HepG2 (cell line): ENCODE measurements around the gene TBC1D21. TPM values are rescaled to one million over a fixed set of nuclear protein-coding genes. Genes with fewer than 3 reads are reported as not detected.

Experiments used
- ATAC-seq: fragments of 200-7000 bp; cut with Tn5 transposase; 3 replicates; pipeline ENCODE4 v1.9.1; 2020; ENCODE audit warnings: mild to moderate bottlenecking, moderate library complexity
- BruUV-seq: library from RNA; stranded (reverse); fragments of 400-500 nt; replicated peaks from 2 replicates; lab custom pipeline; 2021; lab: Mats Ljungman, UMichigan
- CTCF ChIA-PET: fragments of 300-600 bp; formaldehyde crosslinking; extraction: SDS; loops from one replicate; lab custom pipeline; 2021; ENCODE audit warnings: low total read pairs, inconsistent platforms, low intra/inter-chr PET ratio; lab: Yijun Ruan, JAX
- POLR2A ChIA-PET: fragments of 350-600 bp; sonication (Branson Sonifier 250); formaldehyde crosslinking; loops from one replicate; lab custom pipeline; 2020; ENCODE audit warnings: antibody characterized with exemption, inconsistent platforms; lab: Yijun Ruan, JAX
- DNase-seq: peaks from one replicate; pipeline ENCODE4 v3.0.0-alpha.2; 2015; ENCODE audit warnings: low spot score
- FAIRE-seq: peaks from 3 replicates; lab custom pipeline; 2011; peaks lifted over from hg19 to GRCh38; lab: Jason Lieb, UNC
- H2AFZ ChIP-seq: one replicate; pipeline ENCODE4 v1.6.1; 2011; ENCODE audit warnings: low read length, inconsistent platforms
- H3K27ac ChIP-seq: fragments of 300-600 bp; 3 replicates; pipeline ENCODE4 v1.8.0; 2011; ENCODE audit warnings: mixed run types, mild to moderate bottlenecking, mixed read lengths, low read length, inconsistent platforms; ENCODE audit not compliant: insufficient read depth; ENCODE audit errors: extremely low read length
- H3K27me3 ChIP-seq, 2 experiments: fragments of 200-600 bp in 1 of 2; 2 replicates in 1 of 2; 3 replicates in 1 of 2; pipeline versions ENCODE4 v1.6.0 to v1.8.0; 2011; ENCODE audit warnings: low read length in 2 of 2, mild to moderate bottlenecking in 2 of 2, moderate library complexity in 2 of 2, inconsistent platforms in 1 of 2; ENCODE audit not compliant: insufficient read depth in 2 of 2, control insufficient read depth in 1 of 2
- H3K36me3 ChIP-seq, 2 experiments: fragments of 200-600 bp in 1 of 2; replicated peaks in 1 of 2; 2 replicates in 1 of 2; 3 replicates in 1 of 2; pipeline versions ENCODE4 v1.5.1 to v1.8.0; 2011; ENCODE audit warnings: low read length in 2 of 2, inconsistent platforms in 1 of 2; ENCODE audit not compliant: insufficient read depth in 2 of 2, control insufficient read depth in 1 of 2
- H3K4me1 ChIP-seq: 2 replicates; pipeline ENCODE4 v1.5.1; 2012; ENCODE audit warnings: low read length, inconsistent platforms; ENCODE audit not compliant: insufficient read depth
- H3K4me2 ChIP-seq: 2 replicates; pipeline ENCODE4 v1.6.0; 2011; ENCODE audit warnings: low read depth, low read length, inconsistent platforms
- H3K4me3 ChIP-seq, 3 experiments: fragments of 200-600 bp in 1 of 3; sonication (generic), shearing (Covaris generic) in 1 of 3; replicated peaks in 1 of 3; 2 replicates each; pipeline ENCODE4 v1.5.1; 2011 to 2016; ENCODE audit warnings: low read length in 3 of 3, inconsistent platforms in 2 of 3, low read depth in 2 of 3, mild to moderate bottlenecking in 2 of 3, control low read depth in 1 of 3, mixed read lengths in 1 of 3; ENCODE audit not compliant: insufficient read depth in 1 of 3
- H3K79me2 ChIP-seq: one replicate; pipeline ENCODE4 v1.6.1; 2011; ENCODE audit warnings: low read length, inconsistent platforms; ENCODE audit not compliant: insufficient read depth
- H3K9ac ChIP-seq: 2 replicates; pipeline ENCODE4 v1.6.0; 2011; ENCODE audit warnings: mild to moderate bottlenecking, low read depth, low read length, inconsistent platforms; ENCODE audit not compliant: insufficient read depth
- H3K9me3 ChIP-seq: 2 replicates; pipeline ENCODE4 v1.5.1; 2012; ENCODE audit warnings: mild to moderate bottlenecking, low read length
- H4K20me1 ChIP-seq: 2 replicates; pipeline ENCODE4 v1.6.0; 2011; ENCODE audit warnings: inconsistent platforms, mild to moderate bottlenecking, low read length, moderate library complexity; ENCODE audit not compliant: insufficient read depth
- CTCF ChIP-seq: sonication (generic); formaldehyde crosslinking; IDR thresholded peaks from 2 replicates; pipeline ENCODE4 v1.5.0; 2020; ENCODE audit warnings: mild to moderate bottlenecking, missing genetic modification reagents, moderate library complexity
- ETS1 ChIP-seq: sonication (generic); formaldehyde crosslinking; IDR thresholded peaks from 2 replicates; pipeline ENCODE4 v1.4.0; 2020; ENCODE audit warnings: missing genetic modification reagents
- GABPA ChIP-seq, 2 experiments: IDR thresholded peaks; 2 replicates each; pipeline ENCODE4 v1.6.1; 2011 to 2016; ENCODE audit warnings: low read depth in 2 of 2, low read length in 1 of 2, missing biosample characterization in 1 of 2, missing genetic modification characterization in 1 of 2
- GABPB1 ChIP-seq: IDR thresholded peaks from 2 replicates; pipeline ENCODE4 v1.6.1; 2016; ENCODE audit warnings: mild to moderate bottlenecking, missing genetic modification reagents, moderate library complexity, missing compliant biosample characterization
- GZF1 ChIP-seq: sonication (generic); formaldehyde crosslinking; IDR thresholded peaks from 2 replicates; pipeline ENCODE4 v1.5.1; 2020; ENCODE audit warnings: mild to moderate bottlenecking, missing genetic modification reagents
- HNRNPH1 ChIP-seq: fragments of 200-400 bp; formaldehyde crosslinking; optimal IDR thresholded peaks from 2 replicates; pipeline ENCODE3; 2017; ENCODE audit warnings: mild to moderate bottlenecking, low read depth, low read length
- JUN ChIP-seq: sonication (generic); formaldehyde crosslinking; IDR thresholded peaks from 2 replicates; pipeline ENCODE4 v1.4.0; 2020; ENCODE audit warnings: mild to moderate bottlenecking, missing genetic modification reagents
- PAWR ChIP-seq: sonication (generic); formaldehyde crosslinking; IDR thresholded peaks from 2 replicates; pipeline ENCODE4 v1.4.0; 2020; ENCODE audit warnings: missing genetic modification reagents, mild to moderate bottlenecking, borderline replicate concordance
- RFX3 ChIP-seq: IDR thresholded peaks from 2 replicates; pipeline ENCODE4 v1.6.1; 2016; ENCODE audit warnings: missing biosample characterization, missing genetic modification reagents
- SIX1 ChIP-seq: sonication (generic); formaldehyde crosslinking; IDR thresholded peaks from 2 replicates; pipeline ENCODE4 v1.4.0; 2020; ENCODE audit warnings: missing genetic modification reagents, borderline replicate concordance
- STAG1 ChIP-seq: sonication (generic); formaldehyde crosslinking; IDR thresholded peaks from 2 replicates; pipeline ENCODE4 v1.4.0; 2020; ENCODE audit warnings: missing genetic modification reagents
- TBL1XR1 ChIP-seq: fragments of 150-350 bp; IDR thresholded peaks from 2 replicates; pipeline ENCODE4 v1.6.1; 2014; ENCODE audit warnings: borderline replicate concordance, low read length; ENCODE audit not compliant: partially characterized antibody
- TBX2 ChIP-seq: sonication (generic); formaldehyde crosslinking; IDR thresholded peaks from 2 replicates; pipeline ENCODE4 v1.5.0; 2020; ENCODE audit warnings: missing genetic modification reagents, mild to moderate bottlenecking, borderline replicate concordance
- U2AF1 ChIP-seq: fragments of 200-400 bp; formaldehyde crosslinking; optimal IDR thresholded peaks from 2 replicates; pipeline ENCODE3; 2017; ENCODE audit warnings: mild to moderate bottlenecking, low read depth, low read length
- ZBTB1 ChIP-seq: sonication (generic); formaldehyde crosslinking; IDR thresholded peaks from 2 replicates; pipeline ENCODE4 v1.4.0; 2020; ENCODE audit warnings: missing genetic modification reagents, borderline replicate concordance
- ZBTB7A ChIP-seq: sonication (generic); formaldehyde crosslinking; IDR thresholded peaks from 2 replicates; pipeline ENCODE4 v1.8.0; 2022; ENCODE audit warnings: mild to moderate bottlenecking, missing genetic modification reagents
- ZNF143 ChIP-seq: sonication (generic); formaldehyde crosslinking; IDR thresholded peaks from 2 replicates; pipeline ENCODE4 v1.4.0; 2020; ENCODE audit warnings: missing genetic modification reagents
- ZNF572 ChIP-seq: sonication (generic); formaldehyde crosslinking; IDR thresholded peaks from 2 replicates; pipeline ENCODE4 v1.5.1; 2020; ENCODE audit warnings: mild to moderate bottlenecking, missing genetic modification reagents
- ZNF629 ChIP-seq: sonication (generic); formaldehyde crosslinking; conservative IDR thresholded peaks from 2 replicates; pipeline ENCODE4 v1.5.0; 2020; ENCODE audit warnings: missing genetic modification reagents
- WGBS: methylation state at CpG from one replicate; pipeline ENCODE4 v1.1.6; 2017; ENCODE audit warnings: low lambda C conversion rate; 5-methylcytosine and 5-hydroxymethylcytosine counted together
- in situ Hi-C: cut with HindIII; loops from 2 replicates; pipeline ENCODE4 v1.10.0; 2017; ENCODE audit warnings: low pct_unique_long_range_greater_than_20kb; ENCODE audit not compliant: extremely low pct_ligation_motif_present
- intact Hi-C: fragments of 100-400 bp; cut with micrococcal nuclease; formaldehyde crosslinking; loops from one replicate; pipeline ENCODE4 v1.10.0; 2022; ENCODE audit not compliant: unreplicated experiment
- polyA plus RNA-seq, 8 experiments: library from polyadenylated mRNA; depleted of rRNA in 3 of 8; stranded (reverse) in 7 of 8; unstranded in 1 of 8; fragments of >200 nt; fragmentation: Illumina TruSeq in 4 of 8; extraction: Trizol in 4 of 8; gene quantifications; 2 replicates each; pipeline versions ENCODE4 v1.2.1 to v1.2.3, GENCODE V29; 2011 to 2016; ENCODE audit warnings: low read depth in 4 of 8, missing spikeins in 1 of 8, mixed read lengths in 1 of 8; ENCODE audit not compliant: insufficient read depth in 1 of 8
- total RNA-seq, 5 experiments: library from RNA; depleted of rRNA; stranded (reverse); fragments of >200 nt; fragmentation: Illumina TruSeq; extraction: Trizol; gene quantifications; 2 replicates each; pipeline ENCODE4 v1.2.3, GENCODE V29; 2016; ENCODE audit warnings: low read depth in 1 of 5

Gene TBC1D21
- total and polyA plus RNA-seq, 2 of the 13 experiments (the other 11 are each of a cell fraction or from before 2014, with no cell fraction given) = not detected

- ATAC-seq (peak; percentile 92), DNase-seq (peak; percentile 25)
- no TSS peak for BruUV-seq
- TF ChIP-seq RFX3 (CRISPR knock-in tag) (no peak), U2AF1 (no peak), PAWR (CRISPR knock-in tag) (no peak), ZNF572 (peak; percentile 100), TBL1XR1 (no peak), CTCF (CRISPR knock-in tag) (peak; percentile 87), GZF1 (CRISPR knock-in tag) (no peak), JUN (no peak), ZBTB7A (CRISPR knock-in tag) (no peak), ETS1 (CRISPR knock-in tag) (no peak), ZBTB1 (CRISPR knock-in tag) (no peak), GABPB1 (CRISPR knock-in tag) (peak; percentile 59), STAG1 (peak; percentile 28; the same call in 1 of the 2 replicates), GABPA (IDR thresholded peaks at IDR 0.05; ENCODE audit: low read depth, low read length) (no peak), GABPA (CRISPR knock-in tag; IDR thresholded peaks at IDR 0.05; ENCODE audit: low read depth) (peak; percentile 71), SIX1 (CRISPR knock-in tag) (no peak), HNRNPH1 (no peak), TBX2 (no peak), ZNF629 (no peak), ZNF143 (CRISPR knock-in tag) (no peak)
Measured at GRCh38 chr15:73897441-73898261, 24.3 kb downstream of the TBC1D21 start.

More at GRCh38 chr15:73897441-73898261, 24.3 kb downstream of the TBC1D21 start:
- Histone ChIP-seq H3K4me3 (no peak overlapping the region), H3K4me2 (no peak overlapping the region), H3K27me3 (peaks cover 0 to 3% of the 10 kb centered on the region in 2 experiments; a peak in 1 of 5 replicates), H2AFZ (no peak overlapping the region), H3K4me1 (no peaks in the 10 kb centered on the region), H3K36me3 (no peaks in the 10 kb centered on the region), H3K9me3 (no peaks in the 10 kb centered on the region), H3K79me2 (no peaks in the 10 kb centered on the region), H4K20me1 (no peaks in the 10 kb centered on the region), H3K27ac (no peak overlapping the region), H3K9ac (no peak overlapping the region)
- in situ Hi-C loops = no loop called here
- intact Hi-C loops = no loop called here
- no peak for FAIRE-seq
- POLR2A ChIA-PET = no interaction called here
- CTCF ChIA-PET = no interaction called here
- 47% methylated on average over 6 of the region's 15 CpGs for WGBS
